HepG2 (cell line): ENCODE measurements around the gene ZBTB7C. TPM values are rescaled to one million over a fixed set of nuclear protein-coding genes. Genes with fewer than 3 reads are reported as not detected.

Experiments used
- ATF7 ChIP-seq, 2 experiments: fragments of 450-650 bp in 1 of 2; sonication (generic) in 1 of 2; formaldehyde crosslinking in 1 of 2; IDR thresholded peaks; 2 replicates each; pipeline versions ENCODE4 v1.4.0 to v1.6.1; 2016 to 2020; ENCODE audit warnings: antibody characterized with exemption in 1 of 2, mild to moderate bottlenecking in 1 of 2, missing genetic modification reagents in 1 of 2
- HNF1A ChIP-seq, 2 experiments: sonication (generic) in 1 of 2; formaldehyde crosslinking in 1 of 2; IDR thresholded peaks; 2 replicates each; pipeline versions ENCODE4 v1.4.0 to v1.6.1; 2016 to 2020; ENCODE audit warnings: borderline replicate concordance in 1 of 2, low read depth in 1 of 2, mild to moderate bottlenecking in 1 of 2, missing genetic modification reagents in 1 of 2
- KIAA2018 ChIP-seq: sonication (generic); formaldehyde crosslinking; IDR thresholded peaks from 2 replicates; pipeline ENCODE4 v1.5.0; 2020; ENCODE audit warnings: mild to moderate bottlenecking, missing genetic modification reagents, borderline replicate concordance
- MAZ ChIP-seq, 2 experiments: sonication (generic) in 1 of 2; formaldehyde crosslinking in 1 of 2; IDR thresholded peaks; 2 replicates each; pipeline versions ENCODE4 v1.5.0 to v1.6.1; 2012 to 2020; ENCODE audit warnings: low read depth in 2 of 2, mild to moderate bottlenecking in 2 of 2, borderline replicate concordance in 1 of 2, improper control_type of control experiment in 1 of 2, low read length in 1 of 2, missing genetic modification reagents in 1 of 2, moderate library complexity in 1 of 2
- NR2F1 ChIP-seq, 2 experiments: fragments of 450-650 bp in 1 of 2; formaldehyde crosslinking in 1 of 2; IDR thresholded peaks; 2 replicates each; pipeline versions ENCODE4 v1.5.0 to v1.6.1; 2016 to 2020; ENCODE audit warnings: mild to moderate bottlenecking in 1 of 2, missing compliant biosample characterization in 1 of 2, missing genetic modification reagents in 1 of 2, moderate library complexity in 1 of 2
- SP5 ChIP-seq: IDR thresholded peaks from 2 replicates; pipeline ENCODE4 v1.6.1; 2016; ENCODE audit warnings: low read depth, borderline replicate concordance
- ZFP36L1 ChIP-seq: sonication (generic); formaldehyde crosslinking; IDR thresholded peaks from 2 replicates; pipeline ENCODE4 v1.8.0; 2022; ENCODE audit warnings: mild to moderate bottlenecking, missing genetic modification reagents, moderate library complexity
- ZNF614 ChIP-seq: IDR thresholded peaks from 2 replicates; pipeline ENCODE4 v1.6.1; 2018; ENCODE audit warnings: missing biosample characterization, missing genetic modification reagents, inconsistent platforms, borderline replicate concordance
- polyA plus RNA-seq, 8 experiments: library from polyadenylated mRNA; depleted of rRNA in 3 of 8; stranded (reverse) in 7 of 8; unstranded in 1 of 8; fragments of >200 nt; fragmentation: Illumina TruSeq in 4 of 8; extraction: Trizol in 4 of 8; gene quantifications; 2 replicates each; pipeline versions ENCODE4 v1.2.1 to v1.2.3, GENCODE V29; 2011 to 2016; ENCODE audit warnings: low read depth in 4 of 8, missing spikeins in 1 of 8, mixed read lengths in 1 of 8; ENCODE audit not compliant: insufficient read depth in 1 of 8
- total RNA-seq, 5 experiments: library from RNA; depleted of rRNA; stranded (reverse); fragments of >200 nt; fragmentation: Illumina TruSeq; extraction: Trizol; gene quantifications; 2 replicates each; pipeline ENCODE4 v1.2.3, GENCODE V29; 2016; ENCODE audit warnings: low read depth in 1 of 5

The ZBTB7C gene
- total and polyA plus RNA-seq, 2 of the 13 experiments (the other 11 are each of a cell fraction or from before 2014, with no cell fraction given): 0.01 to 0.04 TPM

GRCh38 chr18:48359626-48360025, 49.6 kb downstream of the ZBTB7C start (continued):
- TF ChIP-seq KIAA2018 (CRISPR knock-in tag) (no peak), ZNF614 (CRISPR knock-in tag) (no peak), HNF1A (IDR thresholded peaks at IDR 0.05; ENCODE audit: low read depth) (no peak), HNF1A (CRISPR knock-in tag; IDR thresholded peaks at IDR 0.05; ENCODE audit: borderline replicate concordance) (no peak), ZFP36L1 (no peak), NR2F1 (CRISPR knock-in tag; IDR thresholded peaks at IDR 0.05) (no peak), MAZ (IDR thresholded peaks at IDR 0.05; ENCODE audit: borderline replicate concordance, low read depth, low read length) (no peak), MAZ (CRISPR knock-in tag; IDR thresholded peaks at IDR 0.05; ENCODE audit: low read depth) (no peak), SP5 (no peak), ATF7 (IDR thresholded peaks at IDR 0.05) (no peak), ATF7 (CRISPR knock-in tag; IDR thresholded peaks at IDR 0.05) (no peak)
